KMS-11 (cell line): ENCODE measurements around the gene PLEKHA5.
"Not testable (repeated sequence)": the region's sequence is repeated elsewhere in the genome, so short reads cannot be mapped to it uniquely, and the experiment has no call there.

Source experiments
- H2AFZ ChIP-seq: fragments of 200-600 bp; sonication (generic); 2 replicates; pipeline ENCODE4 v1.6.1; 2016; ENCODE audit warnings: antibody characterized with exemption, mixed run types, low read depth
- H3K27ac ChIP-seq: fragments of 200-600 bp; sonication (generic); 2 replicates; pipeline ENCODE4 v1.6.1; 2016; ENCODE audit warnings: mild to moderate bottlenecking, mixed run types
- H3K27me3 ChIP-seq: fragments of 200-600 bp; sonication (generic); 2 replicates; pipeline ENCODE4 v1.6.1; 2017; ENCODE audit warnings: mild to moderate bottlenecking, low read depth, mixed run types, moderate library complexity; ENCODE audit not compliant: insufficient read depth
- H3K36me3 ChIP-seq: fragments of 200-600 bp; sonication (generic); 2 replicates; pipeline ENCODE4 v1.6.1; 2017; ENCODE audit warnings: mild to moderate bottlenecking, mixed run types; ENCODE audit not compliant: insufficient read depth
- H3K4me1 ChIP-seq: fragments of 200-600 bp; sonication (generic); 2 replicates; pipeline ENCODE4 v1.6.1; 2016; ENCODE audit warnings: mild to moderate bottlenecking, low read depth, mixed run types; ENCODE audit not compliant: poor library complexity, severe bottlenecking
- H3K4me2 ChIP-seq: fragments of 200-600 bp; sonication (generic); 2 replicates; pipeline ENCODE4 v1.7.0; 2016; ENCODE audit warnings: mild to moderate bottlenecking, mixed run types
- H3K4me3 ChIP-seq: fragments of 200-600 bp; sonication (generic); IDR thresholded peaks from 2 replicates; pipeline ENCODE4 v1.6.1; 2017; ENCODE audit warnings: low read depth, low read length, mixed read lengths; ENCODE audit not compliant: insufficient read depth
- H3K79me2 ChIP-seq: fragments of 200-600 bp; sonication (generic); 2 replicates; pipeline ENCODE4 v1.6.1; 2016; ENCODE audit warnings: low read depth, mixed run types; ENCODE audit not compliant: insufficient read depth
- H3K9ac ChIP-seq: fragments of 200-600 bp; sonication (generic); 2 replicates; pipeline ENCODE4 v1.6.1; 2016; ENCODE audit warnings: mild to moderate bottlenecking, mixed run types
- H4K20me1 ChIP-seq: fragments of 200-600 bp; sonication (generic); 2 replicates; pipeline ENCODE4 v1.6.1; 2016; ENCODE audit warnings: mild to moderate bottlenecking, mixed run types; ENCODE audit not compliant: insufficient read depth
- TF ChIP-seq, protein P1 (sequence below): fragments of 200-600 bp; sonication (generic); conservative IDR thresholded peaks from 2 replicates; pipeline ENCODE4 v1.6.1; 2017; ENCODE audit warnings: low read depth, mild to moderate bottlenecking, antibody characterized with exemption, low read length, moderate library complexity, mixed read lengths

Gene PLEKHA5

DNA sequence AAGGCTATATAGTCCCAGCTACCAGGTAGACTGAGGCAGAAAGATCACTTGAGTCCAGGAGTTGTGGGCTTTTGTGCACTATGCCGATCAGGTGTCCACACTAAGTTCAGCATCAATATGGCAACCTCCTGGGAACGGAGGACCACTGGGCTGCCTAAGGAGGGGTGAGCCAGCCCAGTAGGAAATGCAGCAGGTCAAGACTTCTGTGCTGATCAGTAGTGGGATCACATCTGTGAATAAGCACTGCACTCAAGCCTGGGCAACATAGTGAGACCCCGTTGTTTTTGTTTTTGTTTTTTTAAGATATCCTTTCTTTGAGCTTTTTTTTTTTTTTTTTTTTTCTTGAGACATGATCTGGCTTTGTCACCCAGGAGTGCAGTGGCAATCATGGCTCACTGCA, 174.0 kb downstream of the PLEKHA5 start:
- H3K27me3 ChIP-seq = no peaks in the 10 kb centered on the region
- H3K27ac ChIP-seq = no peak overlapping the region
- H3K79me2 ChIP-seq = no peaks in the 10 kb centered on the region
- H3K9ac ChIP-seq = no peak overlapping the region
- no peak overlapping the region for H3K4me2 ChIP-seq
- H3K4me1 ChIP-seq = no peaks in the 10 kb centered on the region
- H3K36me3 ChIP-seq = no peaks in the 10 kb centered on the region
- TF ChIP-seq, protein P1, sequence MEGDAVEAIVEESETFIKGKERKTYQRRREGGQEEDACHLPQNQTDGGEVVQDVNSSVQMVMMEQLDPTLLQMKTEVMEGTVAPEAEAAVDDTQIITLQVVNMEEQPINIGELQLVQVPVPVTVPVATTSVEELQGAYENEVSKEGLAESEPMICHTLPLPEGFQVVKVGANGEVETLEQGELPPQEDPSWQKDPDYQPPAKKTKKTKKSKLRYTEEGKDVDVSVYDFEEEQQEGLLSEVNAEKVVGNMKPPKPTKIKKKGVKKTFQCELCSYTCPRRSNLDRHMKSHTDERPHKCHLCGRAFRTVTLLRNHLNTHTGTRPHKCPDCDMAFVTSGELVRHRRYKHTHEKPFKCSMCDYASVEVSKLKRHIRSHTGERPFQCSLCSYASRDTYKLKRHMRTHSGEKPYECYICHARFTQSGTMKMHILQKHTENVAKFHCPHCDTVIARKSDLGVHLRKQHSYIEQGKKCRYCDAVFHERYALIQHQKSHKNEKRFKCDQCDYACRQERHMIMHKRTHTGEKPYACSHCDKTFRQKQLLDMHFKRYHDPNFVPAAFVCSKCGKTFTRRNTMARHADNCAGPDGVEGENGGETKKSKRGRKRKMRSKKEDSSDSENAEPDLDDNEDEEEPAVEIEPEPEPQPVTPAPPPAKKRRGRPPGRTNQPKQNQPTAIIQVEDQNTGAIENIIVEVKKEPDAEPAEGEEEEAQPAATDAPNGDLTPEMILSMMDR = no peak
- H4K20me1 ChIP-seq = no peaks in the 10 kb centered on the region
- no peak overlapping the region for H2AFZ ChIP-seq
- no peak overlapping the region for H3K4me3 ChIP-seq

DNA sequence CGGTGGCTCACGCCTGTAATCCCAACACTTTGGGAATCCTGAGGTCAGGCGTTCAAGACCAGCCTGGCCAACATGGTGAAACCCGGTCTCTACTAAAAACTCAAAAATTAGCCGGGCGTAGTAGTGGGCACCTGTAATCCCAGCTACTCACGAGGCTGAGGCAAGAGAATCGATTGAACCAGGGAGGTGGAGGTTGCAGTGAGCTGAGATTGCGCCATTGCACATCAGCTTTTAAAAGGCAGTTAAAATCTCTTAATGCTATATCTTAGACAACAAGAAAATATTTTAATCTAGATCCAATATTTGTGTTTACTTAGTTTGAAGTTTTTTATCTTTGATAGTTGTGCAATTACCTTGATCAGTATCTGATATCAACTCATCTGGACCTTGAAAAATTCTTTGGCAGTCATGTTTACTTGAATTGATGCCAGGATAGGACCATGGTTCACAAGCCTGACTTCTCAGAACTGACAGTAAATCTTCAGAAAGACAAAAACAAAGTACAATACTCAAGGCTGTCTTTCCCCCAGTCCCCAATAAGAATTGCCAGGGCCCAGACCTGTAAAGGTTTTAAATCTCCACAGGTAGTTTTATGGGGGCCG, 174.7 kb downstream of the PLEKHA5 start:
- Histone ChIP-seq H2AFZ (no peak overlapping the region), H3K9ac (no peak overlapping the region), H3K4me1 (no peaks in the 10 kb centered on the region), H3K4me2 (no peak overlapping the region), H3K36me3 (no peaks in the 10 kb centered on the region), H3K27me3 (no peaks in the 10 kb centered on the region), H3K79me2 (no peaks in the 10 kb centered on the region), H4K20me1 (no peaks in the 10 kb centered on the region), H3K4me3 (no peak overlapping the region), H3K27ac (no peak overlapping the region)
- TF ChIP-seq, protein P1 = no peak

GRCh38 chr12:19305621-19306020, 176.1 kb downstream of the PLEKHA5 start:
- H3K4me3 ChIP-seq, H3K79me2 ChIP-seq, H3K36me3 ChIP-seq, H2AFZ ChIP-seq, H3K4me2 ChIP-seq, H3K27ac ChIP-seq, H3K9ac ChIP-seq, H3K27me3 ChIP-seq, H3K4me1 ChIP-seq, H4K20me1 ChIP-seq: not testable (repeated sequence)

DNA sequence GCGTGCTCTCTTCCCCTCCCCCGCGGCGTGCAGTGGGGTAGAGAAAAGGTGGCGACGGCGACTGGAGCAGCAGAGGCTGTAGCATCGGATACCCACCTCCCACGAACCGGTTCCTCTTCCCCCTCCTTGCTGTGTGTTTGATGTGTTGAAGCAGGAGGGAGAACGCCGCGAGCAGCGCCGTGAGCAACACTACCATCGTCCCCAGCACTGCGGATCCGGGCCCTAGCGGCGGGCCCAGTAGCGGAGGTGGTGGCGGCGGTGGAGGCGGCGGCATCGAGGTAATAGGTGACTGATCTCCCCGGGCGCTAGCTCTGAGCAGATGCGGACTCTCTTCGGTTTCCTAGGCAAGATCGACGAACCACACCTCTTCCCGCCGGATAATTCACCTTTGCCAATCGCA, 176.8 kb downstream of the PLEKHA5 start:
- H3K27ac ChIP-seq = no peak overlapping the region
- H3K4me3 ChIP-seq = no peak overlapping the region
- no peaks in the 10 kb centered on the region for H3K4me1 ChIP-seq
- H3K4me2 ChIP-seq = no peak overlapping the region
- no peaks in the 10 kb centered on the region for H4K20me1 ChIP-seq
- no peaks in the 10 kb centered on the region for H3K36me3 ChIP-seq
- no peaks in the 10 kb centered on the region for H3K27me3 ChIP-seq
- H3K9ac ChIP-seq = no peak overlapping the region
- no peaks in the 10 kb centered on the region for H3K79me2 ChIP-seq
- H2AFZ ChIP-seq = no peak overlapping the region
- TF ChIP-seq, protein P1 = no peak

GRCh38 chr12:19307451-19307850, 177.9 kb downstream of the PLEKHA5 start:
- H3K4me1 ChIP-seq = no peaks in the 10 kb centered on the region
- no peaks in the 10 kb centered on the region for H3K79me2 ChIP-seq
- H3K4me2 ChIP-seq = no peak overlapping the region
- H3K4me3 ChIP-seq = no peak overlapping the region
- TF ChIP-seq, protein P1 = no peak
- no peaks in the 10 kb centered on the region for H3K27me3 ChIP-seq
- no peak overlapping the region for H2AFZ ChIP-seq
- H3K9ac ChIP-seq = no peak overlapping the region
- no peaks in the 10 kb centered on the region for H4K20me1 ChIP-seq
- no peak overlapping the region for H3K27ac ChIP-seq
- H3K36me3 ChIP-seq = no peaks in the 10 kb centered on the region
